NCI-H2107 (cell line): ENCODE measurements around the gene BSPH1.
"Not testable (repeated sequence)": the region's sequence is repeated elsewhere in the genome, so short reads cannot be mapped to it uniquely, and the experiment has no call there.

Source experiments
- DNase-seq: peaks from one replicate; lab custom pipeline; 2025; lab: John Stamatoyannopoulos, UW

Gene BSPH1

GRCh38 chr19:47992070-47992469, at the start of gene BSPH1:
BSPH1 (minus strand) TSS chr19:47992170; CDS start chr19:47992081, 89 bp downstream.
- DNase-seq, result no peak

DNA sequence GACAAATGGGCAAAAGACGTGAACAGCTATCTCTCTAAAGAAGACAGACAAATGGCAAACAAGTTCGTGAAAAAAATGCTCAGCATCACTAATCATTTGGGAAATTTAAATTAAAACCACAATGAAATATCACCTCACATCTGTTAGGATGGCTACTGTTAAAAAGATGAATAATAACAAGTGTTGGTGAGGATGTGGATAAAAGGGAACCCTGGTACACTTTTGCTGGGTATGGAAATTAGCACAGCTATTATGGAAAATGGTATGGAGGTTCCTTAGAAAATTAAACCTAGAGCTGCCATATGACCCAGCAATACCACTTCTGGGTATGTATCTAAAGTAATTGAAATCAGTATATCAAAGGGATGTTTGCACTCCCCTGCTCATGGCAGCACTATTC, 44.8 kb upstream of the BSPH1 start:
- DNase-seq, result no peak

GRCh38 chr19:48033604-48034003, 41.6 kb upstream of the BSPH1 start:
- DNase-seq, result no peak

DNA sequence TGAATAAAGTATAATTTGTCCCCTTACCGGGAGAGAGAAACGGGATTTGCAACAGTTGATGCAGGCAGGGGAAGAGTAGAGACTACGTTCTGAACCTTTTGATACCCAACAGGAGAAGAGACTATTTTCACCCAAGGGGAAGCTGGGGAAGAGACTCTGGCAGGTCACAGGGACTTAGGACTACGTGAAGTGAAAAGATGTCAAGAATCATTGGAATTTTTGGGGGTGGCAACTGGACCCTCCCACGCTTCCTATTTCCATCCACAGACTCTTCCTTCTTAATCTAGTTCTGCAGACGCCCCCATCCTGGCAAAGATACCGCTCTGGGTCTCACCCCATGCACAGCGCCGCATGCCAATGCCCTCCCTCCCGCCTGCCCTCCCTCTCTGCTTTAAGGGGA, 38.1 kb upstream of the BSPH1 start:
- DNase-seq, result no peak

DNA sequence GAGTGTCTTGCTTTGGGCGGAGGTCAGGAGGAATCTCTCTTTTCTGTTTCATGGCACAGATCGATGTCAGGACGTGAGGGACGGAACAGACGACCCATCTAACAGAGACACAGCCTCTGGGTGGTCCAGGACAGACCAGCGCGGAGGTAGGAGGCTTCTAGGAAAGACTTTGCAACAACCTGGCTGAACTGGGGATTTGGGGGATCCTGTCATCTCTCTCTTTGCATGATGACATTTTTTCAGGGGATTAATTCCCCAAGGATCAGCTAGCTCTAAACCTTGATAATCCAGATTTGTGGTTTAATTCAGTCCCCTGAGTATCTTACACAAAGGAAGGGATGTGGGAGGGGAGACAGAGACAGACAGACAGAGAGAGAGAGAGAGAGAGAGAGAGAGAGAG, 37.5 kb upstream of the BSPH1 start:
- DNase-seq, result no peak

DNA sequence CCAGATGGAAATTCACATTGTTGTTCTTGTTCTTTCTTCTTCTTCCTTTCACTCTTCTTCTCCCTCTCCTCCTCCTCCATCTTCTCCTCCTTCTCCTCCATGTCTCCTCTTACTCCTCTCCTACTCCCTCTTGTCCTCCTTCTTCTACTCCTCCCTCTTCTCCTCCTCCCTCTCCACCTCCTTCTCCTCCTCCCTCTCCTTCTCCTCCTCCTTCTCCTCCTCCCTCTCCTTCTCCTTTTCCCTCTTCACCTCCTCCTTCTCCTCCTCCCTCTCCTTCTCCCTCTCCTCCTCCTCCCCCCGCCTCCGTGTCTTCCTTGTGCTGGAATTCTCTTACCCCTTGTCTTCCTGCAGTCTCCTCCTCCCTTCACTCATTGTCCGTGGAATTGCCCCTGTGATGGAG, 33.5 kb upstream of the BSPH1 start:
- no peak for DNase-seq

DNA sequence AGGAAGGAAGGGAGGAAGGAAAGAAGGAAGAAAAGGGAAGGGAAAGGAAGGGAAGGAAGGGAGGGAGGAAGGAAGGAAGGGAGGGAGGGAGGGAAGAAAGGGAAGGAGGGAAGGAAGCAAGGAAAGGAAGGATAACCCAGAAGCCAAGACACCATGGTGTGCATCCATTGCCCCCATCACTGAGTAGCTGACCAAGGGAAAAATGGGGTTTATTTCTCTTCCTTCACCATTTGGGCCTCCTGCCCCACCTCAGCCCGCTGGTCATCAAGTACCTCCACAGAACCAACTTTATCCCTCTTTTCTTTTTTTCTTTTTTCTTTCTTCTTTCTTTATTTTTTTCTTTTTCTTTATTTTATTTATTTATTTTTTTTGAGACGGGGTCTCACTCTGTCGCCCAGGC, 31.5 kb upstream of the BSPH1 start:
- no peak for DNase-seq

DNA sequence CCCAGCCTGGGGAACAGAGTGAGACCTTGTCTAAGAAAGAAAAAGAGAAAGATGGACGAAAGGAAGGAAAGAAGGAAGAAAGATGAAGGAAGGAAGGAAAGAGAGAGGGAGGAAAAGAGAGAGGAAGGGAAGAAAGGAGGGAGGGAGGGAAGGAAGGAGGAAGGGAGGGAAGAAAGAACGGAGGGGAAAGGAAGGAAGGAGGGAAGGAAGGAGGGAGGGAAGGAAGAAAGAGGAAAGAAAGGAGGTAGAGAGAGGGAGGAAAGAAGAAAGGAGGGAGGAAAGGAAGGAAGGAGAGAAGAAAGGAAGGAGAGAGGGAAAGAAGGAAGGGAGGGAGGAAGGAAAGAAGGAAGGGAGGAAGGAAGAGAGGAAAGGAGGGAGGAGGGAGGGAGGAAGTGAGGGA, 31.0 kb upstream of the BSPH1 start:
- no peak for DNase-seq

DNA sequence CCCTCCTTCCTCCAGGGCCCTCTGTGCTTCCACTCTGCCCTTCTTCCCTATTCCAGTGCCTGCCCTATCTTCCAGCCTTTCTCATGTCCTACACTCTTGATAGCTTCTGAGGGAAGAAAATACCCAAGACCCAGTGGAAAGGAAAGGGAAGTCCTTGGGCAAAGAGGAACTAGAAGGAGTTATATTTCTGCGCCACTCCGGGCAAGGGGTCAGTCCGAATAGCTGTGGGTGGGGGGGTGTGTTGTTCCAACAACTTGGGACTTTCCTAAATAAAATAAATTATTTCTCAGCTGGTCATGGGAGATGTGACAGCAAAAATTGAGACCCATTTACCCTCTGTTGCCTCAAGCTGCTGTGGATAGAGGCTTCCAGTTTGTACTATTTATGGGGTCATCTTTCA, 28.7 kb upstream of the BSPH1 start:
- DNase-seq, result no peak

GRCh38 chr19:48010932-48011758, 19.2 kb upstream of the BSPH1 start:
- DNase-seq, result no peak

GRCh38 chr19:48006762-48007161, 14.8 kb upstream of the BSPH1 start:
- no peak for DNase-seq

DNA sequence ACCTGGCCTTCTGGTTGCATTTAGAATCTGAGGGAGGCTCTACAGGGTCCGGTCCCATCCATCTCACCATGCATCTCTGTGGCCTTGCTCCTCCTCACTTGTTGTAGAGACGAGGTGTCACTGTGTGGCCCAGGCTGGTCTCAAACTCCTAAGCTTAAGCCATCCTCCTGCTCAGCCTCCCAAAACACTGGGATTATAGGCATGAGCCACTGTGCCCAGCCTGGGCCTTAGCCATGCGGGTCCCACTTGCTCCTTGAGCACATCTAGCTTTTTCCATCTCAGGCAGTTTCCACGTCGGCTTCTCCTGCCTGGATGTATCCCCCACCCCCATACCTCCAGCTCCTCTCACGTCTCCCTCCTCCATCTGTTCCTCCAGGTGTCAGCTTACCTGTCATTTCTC, 12.3 kb upstream of the BSPH1 start:
- DNase-seq, result no peak

GRCh38 chr19:48000846-48001245, 8.9 kb upstream of the BSPH1 start:
- no peak for DNase-seq

DNA sequence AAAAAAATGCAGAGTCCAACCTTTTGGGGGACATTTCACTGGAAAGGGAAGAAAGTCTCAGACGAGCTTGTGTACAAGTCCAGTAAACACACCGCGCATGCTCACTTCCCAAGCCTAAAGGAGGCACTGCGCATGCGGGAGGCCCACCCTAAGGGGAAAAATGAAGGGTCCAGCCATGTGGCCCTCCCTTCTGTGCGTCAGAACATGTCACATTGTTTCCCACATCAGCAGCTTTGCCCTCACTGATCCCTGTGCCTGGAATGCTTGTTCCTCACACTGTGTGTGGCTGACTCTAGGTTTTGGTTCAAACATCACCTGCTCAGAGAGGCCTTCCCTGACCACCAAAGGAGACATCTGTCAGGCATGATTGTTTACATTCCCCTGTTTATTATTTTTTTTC, 6.8 kb upstream of the BSPH1 start:
- DNase-seq, result no peak

GRCh38 chr19:47996230-47996727, 4.3 kb upstream of the BSPH1 start:
- no peak for DNase-seq

DNA sequence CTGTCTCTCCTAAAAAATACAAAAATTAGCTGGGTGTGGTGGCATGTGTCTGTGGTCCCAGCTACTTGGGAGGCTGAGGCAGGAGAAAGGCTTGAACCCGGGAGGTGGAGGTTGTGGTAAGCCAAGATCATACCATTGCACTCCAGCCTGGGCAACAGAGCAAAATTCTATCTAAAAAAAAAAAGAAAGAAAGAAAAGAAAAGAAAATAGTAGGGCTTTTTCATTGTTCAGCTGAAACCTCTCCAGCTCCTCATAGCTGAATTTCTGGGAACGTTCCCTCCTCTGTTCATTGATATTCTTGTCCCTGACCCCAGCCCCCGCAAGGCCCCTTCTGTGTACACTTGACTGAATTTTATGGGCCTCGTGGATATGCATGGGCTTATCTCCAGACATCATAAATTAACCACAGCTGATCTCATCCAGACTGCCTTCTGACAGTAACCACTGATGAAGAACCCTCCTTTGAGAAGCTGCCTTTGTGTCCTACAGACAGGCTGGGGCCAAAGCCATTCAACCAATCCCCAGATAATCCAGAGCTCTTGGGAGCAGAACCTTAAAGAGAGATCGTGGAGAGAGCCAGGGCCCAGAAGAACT, 2.3 kb upstream of the BSPH1 start, which contains the start of gene ELSPBP1:
TSS of gene ELSPBP1 (plus strand) at position 424 of the 594 bp plus-strand sequence. CDS start 14,036 bp downstream, outside the sequence.
- no peak for DNase-seq

- DNase-seq, result no peak
Measured at GRCh38 chr19:47991191-47991808, 670 bp downstream of the BSPH1 start.

DNA sequence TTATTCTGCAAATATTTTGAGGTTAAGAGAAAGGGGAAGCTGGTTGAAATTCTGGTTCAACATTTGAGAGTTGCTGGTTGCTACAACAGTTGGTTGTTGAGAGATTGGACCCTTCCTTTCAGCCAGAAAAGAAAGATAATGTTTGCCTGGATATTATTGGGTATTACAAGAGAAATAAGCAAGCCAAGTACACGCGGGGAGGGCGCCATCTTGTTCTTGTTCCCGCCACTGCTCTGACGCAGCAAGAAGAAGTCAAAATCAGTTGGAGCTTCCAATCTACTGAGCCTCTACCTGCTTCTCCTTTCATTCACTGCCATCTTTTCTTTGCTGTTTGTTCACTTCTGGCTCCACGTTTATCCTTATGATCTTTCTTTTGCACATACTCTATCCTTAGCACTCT, 18.4 kb downstream of the BSPH1 start:
- no peak for DNase-seq

DNA sequence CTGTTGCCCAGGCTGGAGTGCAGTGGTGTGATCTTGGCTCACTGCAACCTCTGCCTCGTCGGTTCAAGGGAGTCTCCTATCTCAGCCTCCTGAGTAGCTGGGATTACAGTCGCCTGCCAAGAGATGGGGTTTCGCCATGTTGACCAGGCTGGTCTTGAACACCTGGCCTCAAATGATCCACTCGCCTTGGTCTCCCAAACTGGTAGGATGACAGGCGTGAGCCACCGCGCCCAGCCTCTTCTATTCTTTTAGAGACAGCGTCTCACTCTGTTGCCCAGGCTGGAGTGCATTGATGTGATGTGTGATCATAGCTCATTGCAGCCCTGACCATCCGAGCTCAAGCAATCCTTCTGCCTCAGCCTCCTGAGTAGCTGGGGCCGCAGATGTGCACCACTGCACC, 36.0 kb downstream of the BSPH1 start:
- not testable (repeated sequence) for DNase-seq

DNA sequence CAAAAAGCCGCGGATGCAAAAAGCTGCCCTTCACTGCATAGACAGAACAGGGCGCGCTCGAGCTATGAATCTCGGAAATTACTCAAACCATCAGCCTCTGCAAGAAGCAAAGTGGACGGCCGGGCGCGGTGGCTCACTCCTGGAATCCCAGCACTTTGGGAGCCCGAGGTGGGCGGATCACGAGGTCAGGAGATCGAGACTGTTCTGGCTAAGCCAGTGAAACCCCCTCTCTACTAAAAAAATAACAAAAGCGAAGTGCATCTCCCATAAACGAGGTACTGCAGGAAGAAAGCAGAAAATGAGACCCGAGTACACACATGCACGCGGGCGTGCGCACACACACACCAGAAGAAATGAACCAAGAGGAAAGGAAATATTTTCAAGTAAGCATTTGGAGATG, 39.8 kb downstream of the BSPH1 start:
- DNase-seq, result not testable (repeated sequence)

GRCh38 chr19:47949852-47950521, 42.0 kb downstream of the BSPH1 start:
- DNase-seq, result not testable (repeated sequence)

DNA sequence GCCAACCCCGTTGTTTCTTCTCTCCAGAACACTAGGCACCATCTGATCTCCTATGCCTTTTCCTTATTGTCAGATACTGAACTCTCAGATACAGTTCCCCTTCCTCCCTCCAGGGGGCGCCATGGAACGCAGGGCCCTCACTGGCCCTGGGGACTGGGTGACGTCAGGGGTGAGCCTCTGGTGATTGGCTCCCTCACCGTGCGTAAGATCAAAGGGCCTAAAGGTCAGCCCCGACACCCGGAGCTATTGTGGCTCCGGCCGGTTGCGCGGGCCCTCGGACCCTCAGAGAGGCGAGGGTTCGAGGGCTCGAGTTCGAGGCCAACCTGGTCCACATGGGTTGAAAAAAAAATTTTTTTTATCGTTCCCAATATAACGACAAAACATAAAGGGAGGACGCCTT, 63.4 kb downstream of the BSPH1 start:
- not testable (repeated sequence) for DNase-seq
